ENCODE data around the gene SMPX.
"Not testable (repeated sequence)": the region's sequence is repeated elsewhere in the genome, so short reads cannot be mapped to it uniquely, and the experiment has no call there.

SMPX gene

DNA sequence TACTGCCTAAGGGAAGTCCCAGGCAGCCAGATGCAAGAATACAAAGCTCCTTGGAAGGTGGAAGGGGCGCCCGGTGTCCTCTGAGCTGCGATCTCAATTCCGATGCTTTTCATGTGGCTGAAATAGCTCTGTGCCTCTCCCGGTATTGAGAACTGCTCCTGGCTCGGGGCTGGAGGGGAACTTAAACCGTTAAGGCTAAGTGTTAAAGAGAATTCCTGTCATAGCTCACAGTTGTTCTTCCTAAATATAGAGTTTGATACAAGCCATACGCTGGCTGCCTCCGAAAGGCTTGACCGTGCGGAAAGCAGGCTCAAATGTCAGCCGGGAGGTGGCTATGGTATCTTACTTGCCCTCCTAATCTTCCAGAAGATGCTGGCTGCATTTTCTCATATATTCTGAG lies at the start of gene SMPX:
SMPX (minus strand) TSS at position 157 of the 400 bp plus-strand sequence. CDS start 3,826 bp downstream, outside the sequence.
- DNase-seq (ENCODE audit: low read depth), result no peak

DNA sequence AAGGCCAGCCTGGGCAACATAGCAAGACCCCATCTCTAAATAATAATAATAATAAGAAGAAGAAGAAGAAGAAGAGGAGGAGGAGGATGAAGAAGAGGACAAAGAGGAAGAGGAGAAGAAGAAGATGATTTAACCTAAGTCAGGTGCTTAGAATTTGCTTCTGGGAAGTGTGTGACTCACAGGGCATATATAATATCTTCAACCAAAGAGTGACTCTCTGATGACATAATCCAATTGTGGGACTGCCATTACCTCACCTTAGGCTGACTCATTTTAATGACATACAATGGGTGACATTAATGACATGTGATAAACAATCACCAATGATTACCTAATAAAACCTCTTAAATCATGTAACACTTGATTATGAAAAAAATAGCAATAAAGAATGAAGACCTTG lies 48.8 kb upstream of the SMPX start:
- no peak for DNase-seq (ENCODE audit: low read depth)

DNA sequence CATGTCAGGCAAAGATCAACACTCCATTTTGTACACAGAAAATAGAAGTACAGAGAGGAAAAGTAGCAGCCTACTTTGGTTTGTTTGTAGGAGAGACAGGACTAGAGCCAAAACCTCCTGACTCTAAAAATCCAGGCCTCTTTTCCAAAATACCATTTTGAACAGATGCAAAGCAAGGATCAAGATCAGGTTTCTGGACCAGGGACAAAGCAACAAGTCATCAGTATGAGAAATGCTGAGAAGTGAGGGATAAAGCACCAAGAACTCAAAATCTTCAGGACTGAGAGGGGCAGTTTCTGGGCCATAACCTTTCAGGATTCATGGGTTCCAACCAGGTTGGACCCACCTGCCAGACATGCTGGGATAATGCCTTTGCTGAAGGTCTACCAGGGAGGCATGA lies 44.9 kb upstream of the SMPX start:
- DNase-seq (ENCODE audit: low read depth), result no peak

- DNase-seq (ENCODE audit: low read depth), result no peak
Observed at GRCh38 chrX:21802054-21802670, 44.2 kb upstream of the SMPX start.

DNA sequence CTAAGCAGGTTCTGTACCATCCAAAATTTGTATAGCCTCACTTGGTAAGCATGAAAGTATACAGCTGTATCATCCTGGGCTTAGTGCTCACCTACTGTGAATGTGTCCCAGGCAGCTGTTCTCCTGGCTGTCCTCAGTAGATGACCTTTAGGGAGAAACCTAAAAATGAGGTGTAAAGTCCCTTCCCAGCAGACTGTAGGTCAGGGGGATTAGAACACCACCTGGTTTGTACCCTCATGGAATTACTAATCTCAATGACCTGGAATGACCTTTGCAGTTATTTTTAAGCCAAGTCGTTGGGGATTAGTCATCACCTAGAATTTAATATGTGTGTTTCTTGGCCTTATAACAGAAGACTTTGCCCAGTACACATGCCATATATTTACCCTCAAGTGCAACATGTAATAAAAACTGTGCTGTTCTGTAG lies 42.4 kb upstream of the SMPX start:
- no peak for DNase-seq (ENCODE audit: low read depth)

GRCh38 chrX:21799767-21800166 lies 41.9 kb upstream of the SMPX start:
- DNase-seq (ENCODE audit: low read depth), result no peak

DNA sequence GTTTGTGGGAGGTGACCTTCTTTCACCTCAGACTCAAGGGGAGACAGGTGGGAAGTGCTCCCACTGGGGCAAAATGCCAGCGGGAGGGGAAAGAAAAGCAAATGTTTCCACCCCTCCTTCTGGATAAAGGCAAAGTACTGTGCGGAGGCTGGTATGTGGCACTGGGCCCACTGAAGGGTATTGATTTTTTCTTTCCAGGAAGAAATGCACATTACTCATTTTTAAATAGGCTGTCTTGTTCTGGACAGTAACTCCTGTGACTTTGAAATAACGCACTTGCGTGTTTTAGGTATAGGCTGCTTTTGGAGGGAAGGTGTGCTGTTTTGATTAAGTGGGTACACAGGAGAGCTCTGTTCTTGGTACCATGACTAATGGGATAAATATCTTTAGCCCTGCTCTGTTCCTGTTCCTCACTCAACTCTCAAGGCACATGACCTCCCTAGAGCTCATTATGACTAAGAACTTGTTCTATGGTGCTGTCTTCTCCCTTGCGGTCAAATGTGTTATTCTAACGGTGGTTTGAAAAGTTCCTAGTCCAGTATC lies 40.8 kb upstream of the SMPX start:
- no peak for DNase-seq (ENCODE audit: low read depth)

GRCh38 chrX:21781976-21782375 lies 24.1 kb upstream of the SMPX start:
- DNase-seq (ENCODE audit: low read depth), result no peak

DNA sequence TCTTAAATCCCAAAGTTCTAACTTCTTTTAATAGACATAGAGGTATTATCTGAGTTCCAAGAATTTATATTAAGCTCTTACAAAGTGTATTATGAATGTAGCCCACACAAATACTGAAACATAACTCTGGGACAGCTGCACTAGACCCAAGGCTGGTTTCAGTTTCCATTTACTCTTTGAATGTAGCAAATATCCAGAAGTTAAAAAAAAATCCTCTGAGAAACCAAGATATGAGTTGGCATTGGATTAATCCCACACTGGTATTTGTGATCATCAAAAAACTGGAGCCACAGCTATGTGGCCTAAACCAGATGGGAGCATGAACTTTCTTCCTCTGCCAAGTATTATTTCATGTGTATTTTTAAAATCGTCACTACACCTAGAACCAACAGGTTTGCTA lies 23.6 kb upstream of the SMPX start:
- no peak for DNase-seq (ENCODE audit: low read depth)

GRCh38 chrX:21779095-21779494 lies 21.2 kb upstream of the SMPX start:
- no peak for DNase-seq (ENCODE audit: low read depth)

GRCh38 chrX:21778236-21778635 lies 20.3 kb upstream of the SMPX start:
- DNase-seq (ENCODE audit: low read depth), result no peak

DNA sequence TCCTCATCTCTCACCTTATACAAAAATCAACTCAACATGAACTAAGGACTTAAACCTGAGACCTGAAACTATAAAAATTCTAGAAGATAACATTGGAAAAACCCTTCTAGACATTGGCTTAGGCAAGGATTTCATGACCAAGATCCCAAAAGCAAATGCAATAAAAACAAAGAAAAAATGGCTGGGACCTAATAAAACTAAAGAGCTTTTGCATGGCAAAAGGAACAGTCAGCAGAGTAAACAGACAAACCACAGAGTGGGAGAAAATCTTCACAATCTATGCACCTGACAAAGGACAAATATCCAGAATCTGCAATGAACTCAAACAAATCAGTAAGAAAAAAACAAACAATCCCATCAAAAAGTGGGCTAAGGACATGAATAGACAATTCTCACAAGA lies 17.2 kb upstream of the SMPX start:
- DNase-seq (ENCODE audit: low read depth), result not testable (repeated sequence)

DNA sequence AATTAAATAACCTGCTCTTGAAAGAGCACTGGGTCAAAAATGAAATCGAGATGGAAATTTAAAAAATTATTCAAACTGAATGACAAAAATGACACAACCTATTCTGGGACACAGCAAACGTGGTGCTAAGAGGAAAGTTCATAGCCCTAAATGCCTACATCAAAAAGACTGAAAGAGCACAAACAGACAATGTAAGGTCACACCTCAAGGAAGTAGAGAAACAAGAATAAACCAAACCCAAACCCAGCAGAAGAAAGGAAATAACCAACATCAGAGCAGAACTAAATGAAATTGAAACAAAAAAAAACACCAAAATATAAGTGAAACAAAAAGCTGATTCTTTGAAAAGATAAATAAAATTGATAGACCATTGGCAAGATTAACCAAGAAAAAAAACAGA lies 15.1 kb upstream of the SMPX start:
- not testable (repeated sequence) for DNase-seq (ENCODE audit: low read depth)

DNA sequence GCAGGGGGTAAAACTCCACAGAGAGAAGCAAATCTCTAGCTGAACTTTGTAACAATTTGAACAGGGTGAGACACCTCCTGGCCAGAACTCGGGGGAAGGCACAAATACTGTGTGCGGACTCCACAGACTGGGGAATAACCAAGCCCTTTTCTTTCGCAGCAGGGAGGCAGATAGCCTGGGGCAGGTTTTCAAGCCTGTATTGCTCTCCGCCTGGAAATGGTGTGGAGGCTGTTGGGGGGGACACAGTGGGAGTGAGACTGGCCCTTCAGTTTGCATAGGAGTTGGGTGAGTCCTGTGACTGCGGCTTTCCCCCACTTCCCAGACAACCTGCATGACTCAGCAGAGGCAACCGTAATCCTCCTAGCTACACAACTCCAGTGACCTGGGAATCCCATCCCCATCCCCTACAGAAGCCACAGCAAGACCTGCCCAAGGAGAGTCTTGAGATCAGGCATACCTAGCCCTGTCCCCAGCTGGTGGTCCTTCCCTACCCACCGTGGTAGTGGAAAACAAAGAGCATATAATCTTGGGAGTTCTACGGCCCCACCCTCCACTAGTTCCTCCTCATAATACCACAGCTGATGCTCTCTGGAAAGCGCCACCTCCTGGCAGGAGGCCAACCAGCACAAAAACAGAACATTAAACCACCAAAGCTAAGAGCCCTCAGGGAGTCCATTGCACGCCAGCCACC lies 12.9 kb upstream of the SMPX start:
- no peak for DNase-seq (ENCODE audit: low read depth)

- no peak for DNase-seq (ENCODE audit: low read depth)
Observed at GRCh38 chrX:21766101-21766500, 8.2 kb upstream of the SMPX start.

DNA sequence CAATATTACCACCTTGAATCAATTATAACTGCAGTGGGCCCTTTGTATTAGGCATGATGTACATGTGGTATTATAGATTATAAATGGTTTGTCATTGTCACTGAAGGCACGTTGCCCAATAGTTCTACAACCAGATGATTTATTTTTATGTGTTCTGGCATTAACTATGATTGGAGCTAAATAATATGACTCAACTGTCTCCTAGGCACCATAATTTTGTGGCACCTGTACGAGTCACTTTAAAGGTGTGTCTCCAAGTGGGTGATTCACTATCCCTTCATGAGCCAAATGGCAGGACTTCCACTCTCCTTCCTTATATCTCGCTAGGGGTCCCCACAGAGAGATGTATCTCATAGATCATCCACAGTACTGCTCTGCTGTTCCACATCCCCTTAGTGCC lies 6.1 kb upstream of the SMPX start:
- DNase-seq (ENCODE audit: low read depth), result no peak

GRCh38 chrX:21758488-21758887 lies 572 bp upstream of the SMPX start:
- no peak for DNase-seq (ENCODE audit: low read depth)

DNA sequence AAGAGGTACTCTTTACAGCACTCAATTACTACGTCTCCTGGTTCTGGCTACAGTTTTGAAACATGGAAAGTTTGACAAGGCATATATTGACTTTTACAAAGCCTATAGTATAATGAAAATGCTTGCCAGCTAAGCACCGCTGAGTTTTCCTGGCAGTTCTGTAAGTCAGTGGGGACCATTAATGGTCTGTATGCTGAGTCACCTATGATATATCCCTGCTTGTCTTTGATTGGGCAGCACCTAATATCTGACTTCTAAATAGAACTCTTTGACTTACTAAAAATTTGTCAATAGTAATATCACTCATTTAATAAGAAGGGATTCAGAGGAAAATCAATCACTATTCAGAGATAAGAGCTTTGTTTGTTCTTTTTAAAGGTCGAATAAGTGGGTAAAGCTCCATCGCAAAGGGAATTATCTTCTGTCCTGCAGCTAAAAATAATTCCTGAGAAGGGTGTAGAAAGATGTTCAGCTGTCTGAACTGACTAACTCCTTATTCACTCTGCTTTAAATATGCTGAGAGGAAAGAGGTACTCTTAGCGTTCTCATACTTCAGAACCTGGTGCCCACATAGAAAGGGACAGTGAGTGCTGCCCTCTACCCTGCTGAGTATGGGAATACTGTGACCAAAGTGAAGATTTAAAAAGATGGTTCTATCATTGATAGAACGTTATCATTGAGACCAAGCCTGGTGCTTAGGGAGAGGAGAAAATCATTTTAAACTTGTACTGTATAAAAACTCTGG lies 959 bp downstream of the SMPX start:
- DNase-seq (ENCODE audit: low read depth), result no peak

- DNase-seq (ENCODE audit: low read depth), result no peak
Observed at GRCh38 chrX:21749924-21750323, 8.0 kb downstream of the SMPX start.

DNA sequence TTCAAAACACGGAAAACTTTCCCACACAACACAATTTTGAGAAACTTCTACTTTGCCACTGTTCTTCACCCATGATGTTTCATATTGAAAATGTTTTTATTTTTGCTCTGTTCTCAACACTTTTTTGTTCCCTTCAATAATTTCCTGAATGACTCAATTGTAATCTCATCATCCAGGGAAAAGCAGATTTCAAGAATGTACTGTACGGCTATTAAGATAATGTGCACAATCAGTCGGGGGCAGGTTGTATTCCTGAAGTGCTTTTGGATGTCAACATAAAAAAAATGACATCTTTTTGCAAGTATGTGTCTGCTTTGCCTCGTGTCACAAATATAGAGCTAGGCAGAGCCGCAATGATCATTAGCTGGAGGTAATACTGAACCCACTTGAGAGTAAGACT lies 9.7 kb downstream of the SMPX start:
- DNase-seq (ENCODE audit: low read depth), result no peak

GRCh38 chrX:21747558-21747957 lies 10.4 kb downstream of the SMPX start:
- no peak for DNase-seq (ENCODE audit: low read depth)

- DNase-seq (ENCODE audit: low read depth), result no peak
Observed at GRCh38 chrX:21745756-21746155, 12.2 kb downstream of the SMPX start.

DNA sequence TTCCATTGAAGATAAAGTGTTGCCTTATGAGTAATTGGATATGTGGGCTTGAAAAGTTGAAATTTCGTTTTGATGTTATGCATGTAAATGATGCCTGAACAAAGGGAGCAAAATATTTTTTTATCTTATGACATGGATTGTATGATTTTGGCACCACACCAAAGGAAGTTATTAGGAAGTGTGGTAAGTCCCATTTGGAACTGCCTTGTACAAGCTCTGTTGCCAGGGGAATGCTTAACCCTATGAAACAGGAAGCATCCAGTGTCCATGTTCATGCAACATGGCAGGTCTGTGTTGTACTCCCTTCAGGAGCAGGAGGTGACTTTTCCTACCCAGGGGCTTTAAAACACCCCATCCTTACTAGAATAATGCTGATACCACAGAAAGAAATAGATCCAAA lies 13.2 kb downstream of the SMPX start:
- no peak for DNase-seq (ENCODE audit: low read depth)
